ENCODE data around the gene AHI1.
A peak's percentile ranks its signal among the peaks of the same experiment; 100 is the strongest.

The AHI1 gene

DNA sequence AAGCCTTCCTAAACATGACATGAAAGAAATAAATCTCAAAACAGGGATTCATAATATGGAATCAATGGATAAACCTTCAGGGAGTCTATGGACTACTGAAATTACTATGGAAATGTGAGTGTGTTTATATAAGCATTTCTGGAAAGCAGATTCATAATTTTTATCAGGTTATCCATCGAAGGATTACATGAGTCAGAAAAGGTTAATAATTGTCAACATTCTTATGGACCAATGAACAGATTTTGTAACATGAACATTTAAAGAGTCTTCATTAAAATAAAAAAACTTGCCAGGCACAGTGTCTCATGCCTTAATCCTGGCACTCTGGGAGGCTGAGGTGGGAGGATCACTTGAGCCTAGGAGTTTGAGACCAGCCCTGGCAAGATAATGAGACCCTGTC is 84.8 kb downstream of the AHI1 start:
- DNase-seq (ENCODE audit: extremely low read depth, low read depth): no peak
- no peak for TF ChIP-seq CTCF (IDR thresholded peaks at IDR 0.05; ENCODE audit: low read depth, low read length)

DNA sequence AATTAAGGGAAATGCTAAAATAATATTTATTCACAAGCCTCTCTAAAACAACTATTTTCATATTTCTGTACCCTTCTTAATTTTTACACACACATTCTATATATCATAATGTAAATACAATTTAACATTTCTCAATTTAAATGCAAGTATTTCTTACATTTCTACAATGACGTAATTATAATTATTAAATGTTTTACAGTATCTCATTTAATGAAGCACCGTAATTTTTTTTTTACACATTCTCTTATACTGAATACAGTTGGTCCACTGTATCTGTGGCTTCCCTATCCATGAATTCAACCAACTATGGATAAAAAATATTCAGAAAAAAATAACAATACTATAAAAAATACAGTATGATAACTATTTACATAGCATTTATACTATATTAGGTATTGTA is 85.7 kb downstream of the AHI1 start:
- no peak for DNase-seq (ENCODE audit: extremely low read depth, low read depth)
- TF ChIP-seq CTCF (IDR thresholded peaks at IDR 0.05; ENCODE audit: low read depth, low read length): no peak

DNA sequence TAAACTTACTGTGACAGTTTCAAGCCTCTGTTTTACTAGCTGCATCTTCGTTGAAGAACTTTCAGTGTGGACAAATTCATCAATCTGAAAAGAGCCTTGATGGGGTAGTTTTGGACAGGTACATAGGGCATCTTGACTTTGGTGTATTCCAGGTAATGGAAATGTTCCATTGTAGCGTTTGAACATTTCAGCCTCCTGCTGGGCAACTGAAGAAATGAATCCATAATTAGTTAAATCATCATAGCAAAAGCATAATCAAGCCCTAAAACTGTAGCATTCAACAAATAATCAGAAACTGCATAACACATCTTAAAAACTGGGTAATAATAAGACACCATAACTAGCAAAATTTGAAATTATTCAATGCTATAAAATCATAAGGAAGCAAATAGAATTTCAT is 86.2 kb downstream of the AHI1 start:
- no peak for DNase-seq (ENCODE audit: extremely low read depth, low read depth)
- peak; percentile 15 for TF ChIP-seq CTCF (IDR thresholded peaks at IDR 0.05; ENCODE audit: low read depth, low read length)

DNA sequence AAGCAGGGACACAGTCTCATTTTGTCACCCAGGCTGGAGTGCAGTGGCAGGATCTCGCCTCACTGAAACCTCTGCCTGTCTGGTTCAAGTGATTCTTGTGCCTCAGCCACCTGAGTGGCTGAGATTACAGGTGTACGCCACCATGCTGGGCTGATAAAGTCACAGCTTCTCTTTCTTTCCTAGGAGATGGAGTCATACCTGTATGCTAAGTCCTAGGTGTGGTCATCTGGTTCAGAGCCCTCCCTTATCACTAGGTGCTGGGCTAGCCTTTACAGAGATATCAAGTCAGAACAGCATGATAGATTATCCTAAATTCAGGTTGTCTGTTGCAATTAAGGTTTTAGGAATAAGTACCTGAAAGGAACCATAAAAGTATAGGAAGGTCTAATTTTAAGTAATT is 86.7 kb downstream of the AHI1 start:
- no peak for DNase-seq (ENCODE audit: extremely low read depth, low read depth)
- no peak for TF ChIP-seq CTCF (IDR thresholded peaks at IDR 0.05; ENCODE audit: low read depth, low read length)

GRCh38 chr6:135403584-135403983 is 94.0 kb downstream of the AHI1 start:
- no peak for TF ChIP-seq CTCF (IDR thresholded peaks at IDR 0.05; ENCODE audit: low read depth, low read length)
- no peak for DNase-seq (ENCODE audit: extremely low read depth, low read depth)

- no peak for TF ChIP-seq CTCF (IDR thresholded peaks at IDR 0.05; ENCODE audit: low read depth, low read length)
- DNase-seq (ENCODE audit: extremely low read depth, low read depth): no peak
These were observed 95.2 kb downstream of the AHI1 start for GRCh38 chr6:135402311-135402710.

DNA sequence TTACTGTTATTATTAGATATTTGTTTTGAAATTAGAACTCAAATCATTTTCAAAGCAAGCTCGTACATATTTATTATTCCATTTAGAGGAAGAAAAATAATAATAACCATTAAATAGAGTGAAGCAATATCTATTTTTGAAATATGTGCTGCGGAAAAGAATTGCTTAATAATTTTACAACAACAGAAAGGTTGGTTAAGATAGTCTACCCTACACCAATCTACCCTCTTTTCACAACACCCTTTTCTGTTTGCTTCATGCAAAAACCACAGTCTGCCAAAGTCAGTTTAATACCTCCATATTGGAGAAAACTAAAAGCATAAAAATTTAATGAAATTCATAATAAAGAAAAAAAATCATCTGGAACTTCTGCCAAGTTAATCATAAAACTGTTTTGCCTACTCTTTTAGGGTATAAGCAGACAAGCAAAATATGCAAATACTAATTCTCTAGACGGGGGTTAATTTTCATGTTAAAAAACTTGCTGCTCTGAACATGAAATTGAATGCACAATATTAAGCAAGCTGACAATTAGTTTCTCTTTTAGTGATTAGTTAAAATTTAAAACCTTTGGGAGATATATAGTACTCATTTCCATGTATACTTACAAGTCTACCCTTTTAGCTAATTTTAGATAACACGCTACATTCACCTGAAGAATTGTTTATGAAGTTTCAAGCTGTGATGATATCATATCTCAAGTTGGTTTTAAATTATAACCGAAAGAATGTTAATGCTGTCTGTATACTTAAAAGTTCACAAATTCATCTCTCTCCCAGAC is 100.2 kb downstream of the AHI1 start:
- DNase-seq (ENCODE audit: extremely low read depth, low read depth): no peak
- no peak for TF ChIP-seq CTCF (IDR thresholded peaks at IDR 0.05; ENCODE audit: low read depth, low read length)
